Eye (tissue), 1 donor: Measurements from ENCODE around the gene ARHGAP10.

ENCODE experiments used
- DNase-seq: peaks from one replicate; pipeline ENCODE4 v3.0.0-alpha.2; 2015

ARHGAP10 gene

GRCh38 chr4:148044912-148045352 is 313.0 kb downstream of the ARHGAP10 start:
- DNase-seq: no peak

- DNase-seq: no peak
These were observed 316.7 kb downstream of the ARHGAP10 start for GRCh38 chr4:148048598-148048997.

- DNase-seq: no peak
These were observed 319.5 kb downstream of the ARHGAP10 start for GRCh38 chr4:148051403-148051802.

GRCh38 chr4:148052448-148052847 is 320.6 kb downstream of the ARHGAP10 start:
- DNase-seq: no peak

GRCh38 chr4:148053298-148054003 is 321.6 kb downstream of the ARHGAP10 start:
- no peak for DNase-seq

GRCh38 chr4:148054275-148054674 is 322.4 kb downstream of the ARHGAP10 start:
- no peak for DNase-seq

- no peak for DNase-seq
These were observed 324.0 kb downstream of the ARHGAP10 start for GRCh38 chr4:148055844-148056243.

GRCh38 chr4:148056879-148057278 is 325.0 kb downstream of the ARHGAP10 start:
- no peak for DNase-seq

- DNase-seq: no peak
These were observed 325.6 kb downstream of the ARHGAP10 start for GRCh38 chr4:148057516-148057915.

- no peak for DNase-seq
These were observed 326.3 kb downstream of the ARHGAP10 start for GRCh38 chr4:148057984-148058859.

- no peak for DNase-seq
These were observed 327.8 kb downstream of the ARHGAP10 start for GRCh38 chr4:148059617-148060180.

GRCh38 chr4:148060264-148061140 is 328.6 kb downstream of the ARHGAP10 start:
- DNase-seq: no peak

- no peak for DNase-seq
These were observed 329.2 kb downstream of the ARHGAP10 start for GRCh38 chr4:148061141-148061481.

- no peak for DNase-seq
These were observed 329.9 kb downstream of the ARHGAP10 start for GRCh38 chr4:148061795-148062194.

GRCh38 chr4:148062301-148062950 is 330.5 kb downstream of the ARHGAP10 start:
- no peak for DNase-seq

GRCh38 chr4:148064451-148064850 is 332.6 kb downstream of the ARHGAP10 start:
- peak; percentile 40 for DNase-seq

- DNase-seq: peak; percentile 77
These were observed 333.2 kb downstream of the ARHGAP10 start for GRCh38 chr4:148065075-148065474.

GRCh38 chr4:148067301-148067916 is 335.5 kb downstream of the ARHGAP10 start:
- no peak for DNase-seq

- peak; percentile 36 for DNase-seq
These were observed 336.4 kb downstream of the ARHGAP10 start for GRCh38 chr4:148068065-148068911.

- no peak for DNase-seq
These were observed 337.4 kb downstream of the ARHGAP10 start for GRCh38 chr4:148069086-148069894.
